GM21723 (cell line): Measurements from ENCODE around the gene TREML1.
"Not testable (repeated sequence)": the region's sequence is repeated elsewhere in the genome, so short reads cannot be mapped to it uniquely, and the experiment has no call there.

Source experiments
- ATAC-seq: cut with Tn5 transposase; IDR thresholded peaks from one replicate; pipeline ENCODE4 v1.9.1; 2021; ENCODE audit warnings: mild to moderate bottlenecking, moderate library complexity; ENCODE audit not compliant: unreplicated experiment

Gene TREML1

DNA sequence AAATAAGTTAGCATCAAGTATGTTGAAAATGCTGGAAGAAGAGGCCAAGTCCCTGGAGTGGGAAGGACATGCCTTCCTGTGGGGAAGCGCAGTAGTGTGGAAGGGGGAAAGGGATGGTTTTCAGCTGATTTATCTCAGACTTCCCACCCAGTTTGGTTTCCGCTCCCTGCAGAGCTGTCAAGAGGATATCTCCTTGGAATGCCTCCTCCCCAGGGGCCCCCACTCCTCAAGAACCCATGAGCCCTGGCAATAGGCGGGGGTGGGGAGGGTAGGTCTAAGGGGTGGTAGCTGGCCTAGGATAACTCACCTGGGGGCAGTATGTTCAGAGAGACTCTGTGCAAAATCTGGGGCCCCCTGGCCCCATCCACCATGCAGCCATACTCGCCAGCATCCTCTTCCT lies 696 bp downstream of the TREML1 start:
- no peak for ATAC-seq

- no peak for ATAC-seq
Observed at GRCh38 chr6:41150671-41151070, 3.5 kb downstream of the TREML1 start.

- no peak for ATAC-seq
Observed at GRCh38 chr6:41147917-41148316, 6.2 kb downstream of the TREML1 start.

DNA sequence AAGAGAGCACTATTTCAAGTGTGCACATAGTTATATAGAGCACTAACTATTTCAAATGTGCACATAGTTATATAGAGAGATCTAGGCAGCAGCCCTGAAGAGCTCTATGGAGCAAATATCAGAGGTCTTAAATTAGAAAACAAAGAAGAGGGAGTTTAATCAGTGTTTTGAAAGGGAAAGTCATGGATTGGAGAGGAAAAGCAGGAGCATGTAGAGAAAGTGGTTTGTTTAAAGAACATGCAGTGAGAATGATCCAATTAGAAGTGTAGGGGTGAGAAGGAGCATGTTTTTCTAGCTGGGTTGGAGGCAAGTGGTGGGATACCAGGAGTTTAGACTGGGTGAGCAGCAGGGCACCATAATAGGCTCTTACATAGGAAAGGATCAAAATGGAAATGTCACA lies 17.2 kb downstream of the TREML1 start:
- no peak for ATAC-seq

GRCh38 chr6:41135062-41135832 lies 18.9 kb downstream of the TREML1 start:
- no peak for ATAC-seq

DNA sequence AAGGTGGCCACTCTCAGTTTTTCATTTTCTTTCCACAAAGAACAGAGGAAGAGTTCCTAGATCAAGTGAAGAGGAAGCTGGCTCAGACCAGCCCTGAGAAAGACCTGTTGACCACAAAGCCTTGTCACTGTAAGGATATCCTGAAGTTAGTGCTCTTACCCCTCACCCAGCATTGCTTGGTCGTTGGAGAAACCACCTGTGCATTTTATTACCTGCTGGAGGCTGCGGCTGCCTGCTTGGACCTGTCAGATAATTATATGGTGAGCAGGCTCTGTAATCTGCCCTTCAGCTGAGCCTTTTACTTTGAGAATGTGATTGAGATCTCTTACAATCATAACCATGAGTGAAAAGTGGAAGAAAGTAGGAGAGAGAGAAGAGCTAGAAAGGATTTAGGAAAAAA lies 21.9 kb downstream of the TREML1 start:
- no peak for ATAC-seq

- no peak for ATAC-seq
Observed at GRCh38 chr6:41125282-41125681, 28.9 kb downstream of the TREML1 start.

DNA sequence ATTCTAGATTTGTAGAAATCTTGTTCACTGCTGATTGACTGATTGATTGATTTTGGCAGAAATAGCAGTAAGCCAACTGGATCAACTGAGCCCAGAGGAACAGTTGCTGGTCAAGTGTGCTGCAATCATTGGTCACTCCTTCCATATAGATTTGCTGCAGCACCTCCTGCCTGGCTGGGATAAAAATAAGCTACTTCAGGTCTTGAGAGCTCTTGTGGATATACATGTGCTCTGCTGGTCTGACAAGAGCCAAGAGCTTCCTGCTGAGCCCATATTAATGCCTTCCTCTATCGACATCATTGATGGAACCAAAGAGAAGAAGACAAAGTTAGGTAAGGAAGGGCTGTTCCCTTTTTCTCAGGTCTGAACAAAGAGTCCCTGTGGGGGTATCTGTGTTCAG lies 31.2 kb downstream of the TREML1 start:
- no peak for ATAC-seq

DNA sequence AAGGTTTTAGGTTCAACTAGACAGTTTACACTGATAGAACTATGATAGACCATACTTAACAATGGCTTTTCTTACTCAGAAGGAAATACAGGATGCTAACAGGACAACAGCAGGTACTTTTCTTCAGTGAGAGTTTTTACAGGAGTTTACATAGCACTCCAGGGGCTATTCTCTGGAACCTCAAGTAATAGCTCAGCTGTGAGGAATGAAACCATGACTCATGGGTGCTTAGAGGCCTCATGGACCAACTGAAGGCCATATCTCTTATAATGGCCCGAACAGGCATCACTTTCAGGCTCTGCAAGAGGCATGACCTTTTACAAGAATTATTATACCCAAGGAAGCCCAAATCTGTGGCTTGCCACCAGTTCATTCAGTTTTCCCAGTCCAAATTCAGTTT lies 31.8 kb downstream of the TREML1 start:
- no peak for ATAC-seq

GRCh38 chr6:41120058-41120457 lies 34.1 kb downstream of the TREML1 start:
- ATAC-seq = no peak

GRCh38 chr6:41119508-41119907 lies 34.6 kb downstream of the TREML1 start:
- ATAC-seq = no peak

DNA sequence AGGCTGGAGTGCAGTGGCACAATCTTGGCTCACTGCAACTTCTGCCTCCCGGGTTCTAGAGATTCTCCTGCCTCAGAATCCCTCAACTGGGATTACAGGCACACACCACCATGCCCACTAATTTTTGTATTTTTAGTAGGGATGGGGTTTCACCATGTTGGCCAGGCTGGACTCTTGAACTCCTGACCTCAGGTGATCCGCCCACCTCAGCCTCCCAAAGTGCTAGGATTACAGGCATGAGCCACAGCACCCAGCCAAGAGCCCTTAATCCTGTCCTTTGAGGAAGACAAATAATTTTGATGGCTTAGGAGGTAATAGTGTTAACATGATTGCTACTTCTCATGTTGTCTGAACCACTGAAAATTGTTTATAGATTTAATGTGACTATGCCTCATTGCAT lies 39.1 kb downstream of the TREML1 start:
- ATAC-seq = not testable (repeated sequence)

DNA sequence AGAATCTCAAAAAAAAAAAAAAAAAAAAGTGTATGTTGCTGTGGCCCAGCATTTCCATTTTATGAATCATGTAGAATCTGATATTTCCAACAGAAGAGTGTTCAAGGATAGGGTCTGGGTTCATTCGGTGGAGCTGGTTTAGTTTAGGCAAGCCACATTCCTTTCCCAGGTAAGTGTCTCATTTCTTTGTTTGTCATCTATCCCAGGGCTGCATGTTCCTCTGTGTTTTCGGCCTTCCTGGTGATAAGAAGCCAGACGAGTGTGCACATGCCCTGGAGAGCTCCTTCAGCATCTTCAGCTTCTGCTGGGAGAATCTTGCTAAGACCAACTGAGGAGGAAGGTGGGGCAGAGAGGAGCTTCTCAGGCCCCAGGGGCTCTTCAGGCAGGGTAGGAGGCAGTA lies 43.1 kb downstream of the TREML1 start:
- no peak for ATAC-seq

DNA sequence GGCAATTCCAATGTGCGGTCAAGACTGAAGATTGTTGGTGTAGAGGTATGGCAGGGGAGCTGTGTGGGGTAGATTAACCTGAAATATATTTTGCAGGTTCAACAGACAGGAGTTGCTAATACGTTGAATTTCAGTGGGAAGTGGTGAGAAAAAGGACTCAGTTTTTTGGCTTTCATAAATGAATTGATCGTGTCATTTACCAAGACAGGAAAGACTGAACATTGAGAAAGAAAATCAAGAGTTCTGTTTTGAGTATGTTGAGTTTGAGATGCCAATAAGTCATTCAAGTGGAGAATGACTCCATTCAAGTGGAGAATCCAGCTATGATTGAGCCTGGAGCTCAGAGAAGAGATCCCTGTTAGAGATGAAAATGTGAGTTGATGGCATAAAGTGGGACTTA lies 50.3 kb downstream of the TREML1 start:
- ATAC-seq = no peak

DNA sequence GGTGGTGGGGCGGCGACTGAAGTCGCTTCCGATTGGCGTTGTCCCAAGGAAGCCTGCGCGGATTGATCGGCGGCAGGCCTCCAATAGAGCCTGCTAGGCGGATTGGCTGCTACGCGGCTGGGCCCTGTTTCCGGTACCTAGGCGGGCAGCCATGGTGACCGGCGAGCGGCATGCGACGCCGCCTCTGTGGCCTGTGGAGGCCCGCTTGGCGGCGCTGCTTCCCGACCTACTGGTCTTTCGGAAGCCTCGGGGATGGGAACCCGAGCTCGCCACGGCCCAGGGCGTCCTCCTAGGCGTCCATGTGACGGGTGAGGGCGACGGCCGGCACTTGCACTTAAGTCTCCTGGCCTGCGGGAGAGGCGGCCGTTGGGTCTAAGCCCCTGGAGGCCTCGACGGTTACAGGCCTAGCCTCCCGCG lies 53.3 kb downstream of the TREML1 start:
- ATAC-seq = no peak
